Stomach (tissue), 4 donors: ENCODE results near the gene PCSK7.

Source experiments
- CTCF ChIP-seq, 7 experiments: fragments of 450-650 bp in 4 of 7; fragments of 200-600 bp in 3 of 7; sonication (generic) in 3 of 7; IDR thresholded peaks; one replicate each; pipeline ENCODE4 v1.5.1; 2016 to 2019; ENCODE audit warnings: antibody characterized with exemption in 7 of 7, control low read depth in 2 of 7, mild to moderate bottlenecking in 1 of 7
- EP300 ChIP-seq: sonication (generic); formaldehyde crosslinking; IDR thresholded peaks from one replicate; pipeline ENCODE4 v1.6.1; 2017; ENCODE audit warnings: antibody characterized with exemption
- POLR2A ChIP-seq, 4 donors: fragments of 450-650 bp; IDR thresholded peaks; one replicate each; pipeline ENCODE4 v1.6.1; 2016; ENCODE audit warnings: antibody characterized with exemption in 4 of 4, control low read depth in 2 of 4, mild to moderate bottlenecking in 1 of 4, moderate library complexity in 1 of 4
- POLR2AphosphoS5 ChIP-seq, 3 donors: sonication (generic); formaldehyde crosslinking; IDR thresholded peaks; one replicate each; pipeline ENCODE4 v1.6.1; 2016; ENCODE audit warnings: antibody characterized with exemption in 3 of 3

- TF ChIP-seq CTCF (IDR thresholded peaks at IDR 0.05) (no peak), POLR2A (IDR thresholded peaks at IDR 0.05) (no peak), POLR2AphosphoS5 (IDR thresholded peaks at IDR 0.05) (no peak), EP300 (no peak)
Measured at GRCh38 chr11:117157507-117157906, 74.4 kb downstream of the PCSK7 start.
